Gastroesophageal sphincter (tissue), 4 donors: ENCODE data around the gene MFAP3. TPM values are rescaled to one million over a fixed set of nuclear protein-coding genes. Genes with fewer than 3 reads are reported as not detected.

ENCODE experiments used
- ATAC-seq: fragments of 150-250 bp; one replicate; pipeline ENCODE4 v1.9.1; 2016; ENCODE audit warnings: mild to moderate bottlenecking, moderate library complexity
- H3K27ac ChIP-seq, 4 donors: fragments of 200-600 bp; sonication (generic) in 3 of 4; 1 replicate in 3 of 4; 2 replicates in 1 of 4; pipeline ENCODE4 v1.5.1; 2016 to 2019
- H3K27me3 ChIP-seq: fragments of 200-600 bp; sonication (generic); one replicate; pipeline ENCODE4 v1.5.1; 2019
- H3K36me3 ChIP-seq, 2 donors: fragments of 200-600 bp; sonication (generic); one replicate each; pipeline ENCODE4 v1.5.1; 2019; ENCODE audit warnings: control low read depth in 1 of 2
- H3K4me1 ChIP-seq, 3 donors: fragments of 200-600 bp; sonication (generic); 1 replicate in 2 of 3; 2 replicates in 1 of 3; pipeline ENCODE4 v1.5.1; 2016 to 2019; ENCODE audit warnings: control low read depth in 2 of 3
- H3K4me3 ChIP-seq, 2 donors: fragments of 200-600 bp; sonication (generic); one replicate each; pipeline ENCODE4 v1.5.1; 2019; ENCODE audit warnings: mild to moderate bottlenecking in 1 of 2, moderate library complexity in 1 of 2
- H3K9me3 ChIP-seq, 3 donors: fragments of 200-600 bp; sonication (generic); one replicate each; pipeline ENCODE4 v1.5.1; 2017 to 2019; ENCODE audit warnings: control low read depth in 2 of 3
- CTCF ChIP-seq, 4 experiments: fragments of 200-600 bp in 2 of 4; fragments of 450-650 bp in 2 of 4; sonication (generic) in 1 of 4; IDR thresholded peaks; one replicate each; pipeline ENCODE4 v1.5.1; 2017 to 2019; ENCODE audit warnings: antibody characterized with exemption in 4 of 4, mild to moderate bottlenecking in 2 of 4, moderate library complexity in 2 of 4
- EP300 ChIP-seq: sonication (generic); formaldehyde crosslinking; IDR thresholded peaks from one replicate; pipeline ENCODE4 v1.6.1; 2017; ENCODE audit warnings: antibody characterized with exemption, mild to moderate bottlenecking
- POLR2A ChIP-seq, 2 donors: fragments of 450-650 bp; IDR thresholded peaks; one replicate each; pipeline ENCODE4 v1.6.1; 2017; ENCODE audit warnings: antibody characterized with exemption in 2 of 2, mild to moderate bottlenecking in 2 of 2, moderate library complexity in 1 of 2
- POLR2AphosphoS5 ChIP-seq: sonication (generic); formaldehyde crosslinking; IDR thresholded peaks from one replicate; pipeline ENCODE4 v1.6.1; 2017; ENCODE audit warnings: antibody characterized with exemption
- WGBS, 2 donors: methylation state at CpG; one replicate each; pipeline ENCODE4 v1.1.5; 2018; ENCODE audit warnings: low coverage in 1 of 2; 5-methylcytosine and 5-hydroxymethylcytosine counted together
- total RNA-seq, 4 donors: library from RNA; depleted of rRNA; stranded (reverse); fragments of >200 nt; gene quantifications; one replicate each; pipeline ENCODE4 v1.1.0, GENCODE V29; 2016

MFAP3 gene
- total RNA-seq, 4 donors from 2014 or later, result 25.7 to 36.9 (median 27.0) TPM

GRCh38 chr5:154046486-154046885, 7.7 kb downstream of the MFAP3 start:
- Histone ChIP-seq H3K9me3 (no peaks in the 10 kb centered on the region), H3K27ac (no peak overlapping the region), H3K4me3 (no peak overlapping the region), H3K27me3 (no peaks in the 10 kb centered on the region), H3K4me1 (peaks cover 0 to 55% (median 3%) of the 10 kb centered on the region in 3 donors), H3K36me3 (peaks cover 0 to 23% of the 10 kb centered on the region in 2 donors)
- 75 to 81% methylated on average over 3 to 7 of the region's 7 CpGs for WGBS, 2 donors
- ATAC-seq, result no peak
- TF ChIP-seq POLR2AphosphoS5 (no peak), EP300 (no peak), POLR2A (IDR thresholded peaks at IDR 0.05) (no peak), CTCF (IDR thresholded peaks at IDR 0.05) (no peak)

GRCh38 chr5:154047324-154047723, 8.6 kb downstream of the MFAP3 start:
- WGBS, 2 donors, result 87 to 92% methylated on average over 3 of the region's 3 CpGs
- no peak for ATAC-seq
- H3K36me3 ChIP-seq, result peaks cover 0 to 31% of the 10 kb centered on the region in 2 donors
- no peak for TF ChIP-seq POLR2A (IDR thresholded peaks at IDR 0.05)
- TF ChIP-seq EP300, result no peak
- no peak for TF ChIP-seq POLR2AphosphoS5
- no peak for TF ChIP-seq CTCF (IDR thresholded peaks at IDR 0.05)
- H3K4me3 ChIP-seq, result no peak overlapping the region
- no peaks in the 10 kb centered on the region for H3K9me3 ChIP-seq
- no peaks in the 10 kb centered on the region for H3K27me3 ChIP-seq
- no peak overlapping the region for H3K27ac ChIP-seq
- H3K4me1 ChIP-seq, result peaks cover 0 to 47% (median 3%) of the 10 kb centered on the region in 3 donors

GRCh38 chr5:154049636-154050035, 10.9 kb downstream of the MFAP3 start:
- no peak for ATAC-seq
- no peak for TF ChIP-seq EP300
- WGBS, 2 donors, result 83 to 89% methylated on average over 3 to 5 of the region's 5 CpGs

GRCh38 chr5:154053468-154053867, 14.7 kb downstream of the MFAP3 start:
- H3K27ac ChIP-seq, result no peak overlapping the region
- no peak overlapping the region for H3K4me3 ChIP-seq
- ATAC-seq, result no peak
- H3K9me3 ChIP-seq, result no peaks in the 10 kb centered on the region
- H3K27me3 ChIP-seq, result no peaks in the 10 kb centered on the region
- no peak for TF ChIP-seq POLR2A (IDR thresholded peaks at IDR 0.05)
- TF ChIP-seq CTCF (IDR thresholded peaks at IDR 0.05), result no peak
- no peak for TF ChIP-seq EP300
- TF ChIP-seq POLR2AphosphoS5, result no peak
- WGBS, 2 donors, result 78 to 88% methylated on average over 3 to 4 of the region's 4 CpGs
- peaks cover 0 to 14% (median 3%) of the 10 kb centered on the region in 3 donors for H3K4me1 ChIP-seq
- H3K36me3 ChIP-seq, result peaks cover 2 to 58% of the 10 kb centered on the region in 2 donors

More at GRCh38 chr5:154049636-154050035, 10.9 kb downstream of the MFAP3 start:
- Histone ChIP-seq H3K36me3 (peaks cover 2 to 53% of the 10 kb centered on the region in 2 donors), H3K4me3 (no peak overlapping the region), H3K4me1 (peaks cover 0 to 23% (median 3%) of the 10 kb centered on the region in 3 donors), H3K27ac (no peak overlapping the region), H3K27me3 (no peaks in the 10 kb centered on the region), H3K9me3 (no peaks in the 10 kb centered on the region)

GRCh38 chr5:154055201-154055600, 16.4 kb downstream of the MFAP3 start:
- no peaks in the 10 kb centered on the region for H3K27me3 ChIP-seq
- TF ChIP-seq POLR2AphosphoS5, result no peak
- no peak for TF ChIP-seq EP300
- TF ChIP-seq POLR2A (IDR thresholded peaks at IDR 0.05), result no peak
- TF ChIP-seq CTCF (IDR thresholded peaks at IDR 0.05), result no peak
- peaks cover 0 to 12% (median 0%) of the 10 kb centered on the region in 3 donors for H3K4me1 ChIP-seq
- H3K4me3 ChIP-seq, result no peak overlapping the region
- H3K9me3 ChIP-seq, result no peaks in the 10 kb centered on the region
- peaks cover 2 to 50% of the 10 kb centered on the region in 2 donors for H3K36me3 ChIP-seq
- no peak overlapping the region for H3K27ac ChIP-seq
- WGBS, 2 donors, result 67 to 80% methylated on average over 1 to 2 of the region's 2 CpGs
- ATAC-seq, result no peak
